CD4-positive, alpha-beta T cell treated with Interleukin-4 for 1 hour (primary cell): ENCODE data around the gene AFM.

Experiments
- DNase-seq, 2 donors: peaks; one replicate each; pipeline ENCODE4 v3.0.0-alpha.2; 2020 to 2022

AFM gene, protein sequence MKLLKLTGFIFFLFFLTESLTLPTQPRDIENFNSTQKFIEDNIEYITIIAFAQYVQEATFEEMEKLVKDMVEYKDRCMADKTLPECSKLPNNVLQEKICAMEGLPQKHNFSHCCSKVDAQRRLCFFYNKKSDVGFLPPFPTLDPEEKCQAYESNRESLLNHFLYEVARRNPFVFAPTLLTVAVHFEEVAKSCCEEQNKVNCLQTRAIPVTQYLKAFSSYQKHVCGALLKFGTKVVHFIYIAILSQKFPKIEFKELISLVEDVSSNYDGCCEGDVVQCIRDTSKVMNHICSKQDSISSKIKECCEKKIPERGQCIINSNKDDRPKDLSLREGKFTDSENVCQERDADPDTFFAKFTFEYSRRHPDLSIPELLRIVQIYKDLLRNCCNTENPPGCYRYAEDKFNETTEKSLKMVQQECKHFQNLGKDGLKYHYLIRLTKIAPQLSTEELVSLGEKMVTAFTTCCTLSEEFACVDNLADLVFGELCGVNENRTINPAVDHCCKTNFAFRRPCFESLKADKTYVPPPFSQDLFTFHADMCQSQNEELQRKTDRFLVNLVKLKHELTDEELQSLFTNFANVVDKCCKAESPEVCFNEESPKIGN

DNA sequence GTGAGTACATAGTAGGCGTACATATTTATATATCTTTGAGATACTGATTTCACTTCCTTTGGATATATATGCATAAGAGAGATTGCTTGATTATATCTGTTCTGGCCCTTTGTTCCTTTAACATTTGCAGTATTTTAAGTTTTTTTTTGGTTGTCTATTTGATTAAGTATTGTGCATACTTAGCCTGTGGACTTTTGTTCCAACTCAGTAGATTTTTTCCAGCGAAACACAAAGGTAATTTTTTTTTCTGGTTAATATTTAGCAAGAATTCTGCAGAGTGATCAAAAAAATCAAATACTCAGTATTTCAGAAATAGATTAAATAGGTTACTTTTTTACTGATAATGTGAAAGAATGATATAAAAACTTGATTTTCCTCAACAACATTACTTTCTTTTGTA, at the start of gene AFM:
TSS of gene AFM (plus strand) at position 388 of the 400 bp plus-strand sequence. CDS start 31 bp downstream, outside the sequence.
- no peak for DNase-seq

DNA sequence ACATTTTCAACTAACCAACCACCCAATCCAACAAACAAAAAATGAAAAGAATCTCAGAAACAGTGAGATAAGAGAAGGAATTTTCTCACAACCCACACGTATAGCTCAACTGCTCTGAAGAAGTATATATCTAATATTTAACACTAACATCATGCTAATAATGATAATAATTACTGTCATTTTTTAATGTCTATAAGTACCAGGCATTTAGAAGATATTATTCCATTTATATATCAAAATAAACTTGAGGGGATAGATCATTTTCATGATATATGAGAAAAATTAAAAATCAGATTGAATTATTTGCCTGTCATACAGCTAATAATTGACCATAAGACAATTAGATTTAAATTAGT, 49.8 kb upstream of the AFM start:
- no peak for DNase-seq

- DNase-seq: no peak
Observed at GRCh38 chr4:73432169-73433000, 49.2 kb upstream of the AFM start.

- DNase-seq: no peak
Observed at GRCh38 chr4:73433140-73433539, 48.4 kb upstream of the AFM start.

DNA sequence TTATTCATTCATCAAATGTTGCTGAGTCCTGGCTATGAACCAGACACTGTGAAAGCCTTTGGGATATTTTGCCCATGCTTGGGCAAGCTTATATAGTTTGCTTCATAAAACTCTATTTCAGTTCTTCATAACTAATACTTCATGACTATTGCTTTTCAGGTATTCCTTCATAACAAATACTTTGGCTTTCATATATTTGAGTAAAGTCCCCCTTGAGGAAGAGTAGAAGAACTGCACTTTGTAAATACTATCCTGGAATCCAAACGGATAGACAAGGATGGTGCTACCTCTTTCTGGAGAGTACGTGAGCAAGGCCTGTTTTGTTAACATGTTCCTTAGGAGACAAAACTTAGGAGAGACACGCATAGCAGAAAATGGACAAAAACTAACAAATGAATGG, 47.2 kb upstream of the AFM start:
- DNase-seq: no peak

GRCh38 chr4:73435984-73436383, 45.6 kb upstream of the AFM start, which contains the start of gene AFP:
AFP (plus strand) TSS chr4:73436221; CDS start chr4:73436263, 42 bp downstream.
- no peak for DNase-seq

- no peak for DNase-seq
Observed at GRCh38 chr4:73436674-73437557, 44.6 kb upstream of the AFM start.

GRCh38 chr4:73437558-73437956, 44.0 kb upstream of the AFM start:
- no peak for DNase-seq

DNA sequence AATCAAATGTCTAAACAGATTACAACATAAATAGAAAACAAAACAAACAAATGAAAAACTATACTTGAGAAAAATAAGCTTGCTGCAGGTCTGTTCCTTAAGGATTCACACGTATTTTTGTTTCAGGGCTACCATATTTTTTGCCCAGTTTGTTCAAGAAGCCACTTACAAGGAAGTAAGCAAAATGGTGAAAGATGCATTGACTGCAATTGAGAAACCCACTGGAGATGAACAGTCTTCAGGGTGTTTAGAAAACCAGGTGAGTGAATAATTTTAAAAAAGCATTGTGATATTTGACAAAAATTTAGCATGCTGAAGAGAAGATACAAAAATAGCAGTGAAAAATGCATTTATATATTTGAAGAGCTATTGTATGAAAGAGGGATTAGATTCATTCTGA, 43.5 kb upstream of the AFM start:
- no peak for DNase-seq

DNA sequence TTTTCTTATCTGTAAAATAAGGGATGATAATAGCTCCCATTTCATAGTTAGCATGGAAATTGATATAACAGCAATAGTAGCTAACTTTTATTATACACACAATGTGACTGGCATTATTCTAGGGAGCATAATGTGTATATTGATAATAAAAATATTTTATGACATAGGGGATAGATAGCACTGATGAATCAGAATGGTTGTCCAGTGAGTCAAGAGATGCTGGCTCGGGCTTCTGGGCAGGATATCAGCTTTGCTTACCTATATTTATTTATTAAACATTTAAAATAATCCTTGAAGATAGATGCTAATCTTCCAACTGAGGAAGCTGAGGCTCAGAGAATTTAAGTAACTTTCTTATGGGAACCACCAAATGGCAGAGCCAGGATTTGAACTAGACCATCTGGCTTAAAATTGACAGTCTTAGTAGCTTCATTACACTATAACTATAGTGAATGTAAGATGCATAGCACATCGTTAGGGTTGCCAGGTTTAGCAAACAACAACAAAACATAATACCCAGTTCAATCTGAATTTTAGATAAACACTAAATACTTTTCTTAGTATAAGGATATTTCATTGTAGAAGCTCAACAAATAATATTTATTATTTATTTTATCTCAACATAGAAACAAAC, 42.8 kb upstream of the AFM start:
- no peak for DNase-seq

GRCh38 chr4:73439445-73439844, 42.1 kb upstream of the AFM start:
- DNase-seq: no peak

- DNase-seq: no peak
Observed at GRCh38 chr4:73439991-73440390, 41.6 kb upstream of the AFM start.

DNA sequence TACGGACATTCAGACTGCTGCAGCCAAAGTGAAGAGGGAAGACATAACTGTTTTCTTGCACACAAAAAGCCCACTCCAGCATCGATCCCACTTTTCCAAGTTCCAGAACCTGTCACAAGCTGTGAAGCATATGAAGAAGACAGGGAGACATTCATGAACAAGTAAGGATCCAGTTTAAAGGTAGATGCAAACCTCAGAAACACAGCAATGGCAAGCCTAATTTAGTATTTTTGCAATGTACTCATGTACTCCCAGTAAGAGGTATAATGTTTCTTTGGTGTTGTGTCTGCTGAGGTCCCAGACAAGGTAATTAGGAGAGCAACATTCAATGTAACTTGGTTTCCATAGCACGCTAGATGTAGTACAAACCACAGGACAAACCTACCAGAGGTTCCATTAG, 40.9 kb upstream of the AFM start:
- DNase-seq: no peak

- DNase-seq: no peak
Observed at GRCh38 chr4:73442275-73442674, 39.3 kb upstream of the AFM start.

- no peak for DNase-seq
Observed at GRCh38 chr4:73443224-73443623, 38.3 kb upstream of the AFM start.

DNA sequence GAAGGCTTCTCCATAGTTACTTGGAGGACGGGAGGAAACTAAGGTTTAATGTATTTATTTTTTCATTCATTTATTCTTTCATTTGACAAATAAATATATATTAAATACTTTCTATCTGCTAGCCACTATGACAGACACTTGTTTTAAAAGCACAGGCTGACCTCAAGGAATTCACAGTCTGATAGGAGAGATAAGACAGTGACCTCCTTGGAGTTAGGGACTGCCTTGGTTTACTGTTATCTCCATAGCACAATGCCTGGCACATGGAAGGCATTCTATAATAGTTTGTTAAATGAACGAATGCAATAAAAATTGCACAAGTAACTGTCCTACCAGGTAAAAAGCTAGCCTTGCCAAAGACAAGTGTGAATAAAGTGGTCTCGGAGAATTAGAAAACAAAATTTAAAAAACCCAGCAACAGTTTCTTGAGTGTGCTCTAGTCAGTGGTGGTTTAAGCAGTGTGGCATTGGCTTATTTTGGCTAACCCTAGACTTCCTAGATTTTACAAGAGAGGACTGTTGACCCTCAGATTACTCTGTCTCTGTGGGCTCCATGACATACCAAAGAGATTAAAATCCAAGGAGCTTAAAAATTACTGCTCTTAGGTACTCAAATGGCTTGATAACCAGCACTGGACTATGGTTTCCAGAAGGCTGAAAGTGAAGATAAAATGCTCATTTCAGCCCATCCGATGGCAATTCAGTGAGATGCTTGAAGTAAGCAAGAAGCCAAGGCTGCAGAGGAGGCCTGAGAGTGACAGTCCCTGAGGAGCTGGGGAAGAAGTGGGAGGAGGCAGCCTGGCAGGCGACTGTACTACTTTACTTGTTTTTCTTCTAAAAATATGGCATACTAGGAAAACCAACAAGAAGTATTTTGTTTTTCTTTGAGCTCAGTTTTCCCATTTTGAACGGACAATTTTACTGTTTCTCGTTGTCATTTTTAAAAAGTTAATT, 35.9 kb upstream of the AFM start:
- DNase-seq: no peak

DNA sequence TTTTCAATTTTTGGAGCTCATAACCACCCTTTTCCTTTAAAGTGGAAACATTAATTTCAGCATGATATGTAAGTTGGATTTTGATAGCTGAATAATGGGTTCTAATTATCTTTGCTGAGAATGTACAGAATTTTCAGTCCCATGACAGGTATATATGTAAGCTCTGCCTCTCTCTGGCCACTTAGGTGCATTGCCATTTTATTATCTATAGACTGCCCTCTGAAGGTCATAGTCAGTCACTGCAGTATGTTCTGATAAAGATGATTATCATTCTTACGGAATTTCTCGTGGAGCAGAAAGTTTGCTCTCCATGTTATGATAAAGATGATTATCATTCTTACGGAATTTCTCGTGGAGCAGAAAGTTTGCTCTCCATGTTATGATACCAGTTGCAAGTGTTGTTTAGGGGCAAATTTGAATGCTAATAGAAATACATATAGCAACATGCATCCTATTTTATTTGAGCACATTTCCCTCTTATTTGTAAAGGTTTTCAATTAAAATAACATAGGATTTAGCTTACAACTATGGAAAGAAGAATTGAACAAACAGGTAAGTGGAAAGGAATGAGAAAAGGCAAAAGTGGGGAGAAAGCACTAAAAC, 35.1 kb upstream of the AFM start:
- DNase-seq: peak in 1 of 2 donors; percentile 36

- no peak for DNase-seq
Observed at GRCh38 chr4:73447671-73448070, 33.9 kb upstream of the AFM start.

- DNase-seq: no peak
Observed at GRCh38 chr4:73448448-73449203, 32.9 kb upstream of the AFM start.
